GM21619 (cell line): Measurements from ENCODE around the gene CCND2.

Experiments used
- ATAC-seq: cut with Tn5 transposase; IDR thresholded peaks from one replicate; pipeline ENCODE4 v1.9.1; 2021; ENCODE audit not compliant: unreplicated experiment

CCND2 gene

GRCh38 chr12:4256043-4256826, 17.3 kb upstream of the CCND2 start:
- no peak for ATAC-seq

GRCh38 chr12:4257442-4257841, 16.1 kb upstream of the CCND2 start:
- ATAC-seq = no peak

GRCh38 chr12:4259099-4259498, 14.5 kb upstream of the CCND2 start:
- ATAC-seq = no peak

GRCh38 chr12:4261655-4262054, 11.9 kb upstream of the CCND2 start:
- ATAC-seq = peak; percentile 73

- ATAC-seq = no peak
These were observed 8.3 kb upstream of the CCND2 start for GRCh38 chr12:4265280-4265679.

GRCh38 chr12:4266990-4267389, 6.6 kb upstream of the CCND2 start:
- ATAC-seq = no peak

- ATAC-seq = no peak
These were observed 5.7 kb upstream of the CCND2 start for GRCh38 chr12:4267704-4268328.

GRCh38 chr12:4268329-4269181, 5.0 kb upstream of the CCND2 start:
- ATAC-seq = no peak

- ATAC-seq = no peak
These were observed 4.1 kb upstream of the CCND2 start for GRCh38 chr12:4269279-4269991.

GRCh38 chr12:4270016-4270830, 3.3 kb upstream of the CCND2 start:
- no peak for ATAC-seq

GRCh38 chr12:4270831-4271716, 2.5 kb upstream of the CCND2 start:
- ATAC-seq = no peak

GRCh38 chr12:4271717-4272423, 1.7 kb upstream of the CCND2 start:
- ATAC-seq = peak; percentile 46

- ATAC-seq = peak; percentile 4
These were observed 914 bp upstream of the CCND2 start for GRCh38 chr12:4272424-4273272.

- no peak for ATAC-seq
These were observed 300 bp upstream of the CCND2 start for GRCh38 chr12:4273273-4273651.

- no peak for ATAC-seq
These were observed 944 bp downstream of the CCND2 start for GRCh38 chr12:4274396-4275015.

GRCh38 chr12:4275016-4275869, 1.7 kb downstream of the CCND2 start:
- no peak for ATAC-seq
